Chondrocyte (in vitro differentiated cells): Measurements from ENCODE around the gene TULP3. TPM values are rescaled to one million over a fixed set of nuclear protein-coding genes. Genes with fewer than 3 reads are reported as not detected.

Experiments used
- DNase-seq: peaks from one replicate; pipeline ENCODE4 v3.0.0; 2021; ENCODE audit warnings: mixed read lengths, low spot score
- H3K27ac Mint-ChIP-seq: one replicate; pipeline ENCODE4 v1.8.0; 2021; ENCODE audit warnings: mild to moderate bottlenecking, moderate library complexity, mixed read lengths; ENCODE audit not compliant: unreplicated experiment
- H3K27me3 Mint-ChIP-seq: 2 replicates; pipeline ENCODE4 v1.8.0; 2021; ENCODE audit warnings: low read depth, mixed read lengths
- H3K36me3 Mint-ChIP-seq: 2 replicates; pipeline ENCODE4 v1.8.0; 2021; ENCODE audit warnings: low read depth, mixed read lengths
- H3K4me1 Mint-ChIP-seq: 2 replicates; pipeline ENCODE4 v1.8.0; 2021; ENCODE audit warnings: low read depth, mild to moderate bottlenecking, mixed read lengths
- H3K4me3 Mint-ChIP-seq: one replicate; pipeline ENCODE4 v1.8.0; 2021; ENCODE audit warnings: mild to moderate bottlenecking, moderate library complexity, mixed read lengths; ENCODE audit not compliant: unreplicated experiment
- H3K9me3 Mint-ChIP-seq: 2 replicates; pipeline ENCODE4 v1.8.0; 2021; ENCODE audit warnings: low read depth, mixed read lengths
- total RNA-seq: library from RNA; stranded (reverse); gene quantifications from 3 replicates; pipeline ENCODE4 v1.2.1, GENCODE V29; 2021
- TF ChIP-seq, protein P1 (sequence below): fragments of 200-600 bp; sonication (generic); IDR thresholded peaks from 2 replicates; pipeline ENCODE4 v1.5.0; 2021; ENCODE audit warnings: antibody characterized with exemption, mild to moderate bottlenecking, moderate library complexity

Gene TULP3
- total RNA-seq, 1 donor from 2014 or later, result 30.6 TPM

DNA sequence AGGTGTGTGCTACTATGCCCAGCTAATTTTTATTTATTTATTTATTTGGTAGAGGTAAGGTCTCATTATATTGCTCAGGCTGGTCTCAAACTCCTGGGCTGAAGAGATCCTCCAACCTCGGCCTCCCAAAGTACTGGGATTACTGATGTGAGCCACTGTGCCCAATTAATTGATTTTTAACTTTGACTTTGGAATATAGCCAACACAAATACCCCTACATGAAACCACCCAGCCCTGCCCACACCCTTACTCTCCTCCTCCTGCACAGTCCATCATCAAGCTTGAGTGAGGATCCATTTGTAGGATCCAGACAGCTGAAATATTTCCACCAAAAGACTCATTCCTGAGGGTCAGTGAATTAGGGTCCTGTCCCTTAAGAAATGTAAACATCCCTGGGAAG is 65.2 kb downstream of the TULP3 start:
- TF ChIP-seq, protein P1, sequence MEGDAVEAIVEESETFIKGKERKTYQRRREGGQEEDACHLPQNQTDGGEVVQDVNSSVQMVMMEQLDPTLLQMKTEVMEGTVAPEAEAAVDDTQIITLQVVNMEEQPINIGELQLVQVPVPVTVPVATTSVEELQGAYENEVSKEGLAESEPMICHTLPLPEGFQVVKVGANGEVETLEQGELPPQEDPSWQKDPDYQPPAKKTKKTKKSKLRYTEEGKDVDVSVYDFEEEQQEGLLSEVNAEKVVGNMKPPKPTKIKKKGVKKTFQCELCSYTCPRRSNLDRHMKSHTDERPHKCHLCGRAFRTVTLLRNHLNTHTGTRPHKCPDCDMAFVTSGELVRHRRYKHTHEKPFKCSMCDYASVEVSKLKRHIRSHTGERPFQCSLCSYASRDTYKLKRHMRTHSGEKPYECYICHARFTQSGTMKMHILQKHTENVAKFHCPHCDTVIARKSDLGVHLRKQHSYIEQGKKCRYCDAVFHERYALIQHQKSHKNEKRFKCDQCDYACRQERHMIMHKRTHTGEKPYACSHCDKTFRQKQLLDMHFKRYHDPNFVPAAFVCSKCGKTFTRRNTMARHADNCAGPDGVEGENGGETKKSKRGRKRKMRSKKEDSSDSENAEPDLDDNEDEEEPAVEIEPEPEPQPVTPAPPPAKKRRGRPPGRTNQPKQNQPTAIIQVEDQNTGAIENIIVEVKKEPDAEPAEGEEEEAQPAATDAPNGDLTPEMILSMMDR, result no peak
- no peak for DNase-seq
- Mint-ChIP-seq H3K4me3 (no peak overlapping the region), H3K36me3 (no peaks in the 10 kb centered on the region), H3K4me1 (peaks cover 20% of the 10 kb centered on the region), H3K27ac (no peak overlapping the region), H3K27me3 (no peaks in the 10 kb centered on the region), H3K9me3 (no peaks in the 10 kb centered on the region)

DNA sequence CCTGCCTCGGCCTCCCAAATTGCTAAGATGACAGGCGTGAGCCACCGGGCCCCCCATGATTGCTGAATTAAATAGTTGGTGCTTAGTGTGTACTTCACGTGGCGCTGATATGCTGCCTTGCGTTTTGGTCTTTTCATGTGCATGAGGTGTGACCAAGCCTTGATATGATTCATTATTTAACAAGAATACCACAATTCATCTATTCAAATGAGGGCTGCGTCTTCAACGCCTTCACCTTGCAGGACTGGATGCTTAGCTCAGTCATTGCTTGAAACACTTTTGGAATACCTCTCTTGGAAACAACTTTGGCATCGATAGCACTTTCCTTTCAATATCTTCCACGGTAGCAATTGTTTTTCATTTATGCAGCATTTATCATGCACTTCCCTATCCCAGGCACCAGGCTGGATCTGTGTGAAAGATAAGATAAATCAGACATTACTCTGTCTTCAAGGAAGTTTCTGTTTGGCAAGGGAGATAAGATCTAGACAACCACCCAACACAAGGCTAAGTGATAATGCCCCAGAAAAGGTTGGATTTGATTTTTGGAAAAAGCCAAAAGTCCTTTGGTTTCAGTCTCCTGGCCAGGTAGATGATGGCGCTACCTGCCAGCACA is 67.2 kb downstream of the TULP3 start:
- Mint-ChIP-seq H3K27me3 (no peaks in the 10 kb centered on the region), H3K4me1 (peaks cover 32% of the 10 kb centered on the region), H3K27ac (peak overlapping the region; percentile 95), H3K36me3 (no peaks in the 10 kb centered on the region), H3K9me3 (no peaks in the 10 kb centered on the region), H3K4me3 (peak overlapping the region; percentile 83)
- TF ChIP-seq, protein P1, result no peak
- DNase-seq, result no peak

DNA sequence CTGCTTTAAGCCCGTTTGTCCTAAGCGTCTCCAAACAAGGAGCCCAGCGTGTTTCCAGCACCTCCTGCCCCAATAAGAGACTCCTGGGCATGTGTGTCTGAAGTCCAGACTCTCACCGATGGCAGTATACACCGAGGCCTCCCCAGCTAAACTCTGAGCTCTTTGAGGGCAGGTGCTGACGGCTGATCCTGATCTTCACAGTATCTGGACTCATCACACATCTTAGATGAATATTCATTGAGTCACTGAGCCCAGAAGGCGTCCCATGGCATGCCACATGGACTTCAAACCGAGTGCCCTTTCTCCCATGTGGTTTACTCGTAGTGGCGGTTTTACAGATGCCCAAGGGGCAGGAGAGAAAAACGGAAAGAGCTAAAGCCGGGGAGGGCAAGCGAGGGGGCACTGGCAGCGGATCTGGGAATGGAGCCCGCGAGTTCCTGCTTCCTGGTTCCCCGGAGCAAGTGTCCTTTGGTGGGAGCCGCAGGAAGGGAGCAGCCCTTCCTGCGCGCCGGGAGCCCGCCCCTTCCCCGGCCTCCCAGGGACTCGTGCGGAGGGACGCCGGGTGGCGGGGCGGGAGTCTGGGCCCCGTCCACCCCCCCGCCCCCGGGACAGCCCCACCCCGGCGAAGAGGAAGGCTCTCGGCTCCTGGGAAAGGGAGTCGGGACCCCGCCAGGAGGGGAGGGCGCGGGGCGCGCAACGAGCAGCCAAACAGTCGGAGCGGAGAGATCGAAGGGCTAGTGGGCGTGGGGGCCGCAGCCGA is 67.9 kb downstream of the TULP3 start:
- Mint-ChIP-seq H3K4me3 (peak overlapping the region; percentile 83), H3K36me3 (no peaks in the 10 kb centered on the region), H3K27ac (peak overlapping the region; percentile 95), H3K9me3 (no peaks in the 10 kb centered on the region), H3K4me1 (peaks cover 39% of the 10 kb centered on the region), H3K27me3 (no peaks in the 10 kb centered on the region)
- TF ChIP-seq, protein P1, result no peak
- no peak for DNase-seq

DNA sequence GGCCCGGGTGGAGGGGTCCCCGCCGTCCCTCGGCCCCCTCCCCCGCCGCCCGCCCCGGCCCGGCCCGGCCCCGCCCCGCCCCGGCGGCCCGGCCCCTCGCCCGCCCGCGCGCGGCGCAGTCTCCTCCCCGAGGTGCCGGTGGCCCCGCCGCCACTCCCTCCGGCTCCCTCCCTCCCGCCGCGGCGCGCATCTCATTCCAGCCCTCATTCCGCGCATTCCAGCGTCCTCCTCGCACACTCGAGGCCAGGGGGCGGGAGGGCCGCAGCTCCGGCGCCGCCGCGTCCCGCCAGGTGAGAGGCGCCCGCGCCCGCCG is 68.5 kb downstream of the TULP3 start, which contains the start of gene TEAD4:
TEAD4 (plus strand) TSS at position 206 of the 313 bp plus-strand sequence.
- Mint-ChIP-seq H3K9me3 (no peaks in the 10 kb centered on the region), H3K27me3 (no peaks in the 10 kb centered on the region), H3K4me1 (peaks cover 45% of the 10 kb centered on the region), H3K4me3 (peak within 1 kb of the TSS; percentile 83), H3K27ac (peak within 1 kb of the TSS; percentile 95), H3K36me3 (no peaks in the 10 kb centered on the region)
- peak; percentile 95 for DNase-seq
- TF ChIP-seq, protein P1, result no peak

DNA sequence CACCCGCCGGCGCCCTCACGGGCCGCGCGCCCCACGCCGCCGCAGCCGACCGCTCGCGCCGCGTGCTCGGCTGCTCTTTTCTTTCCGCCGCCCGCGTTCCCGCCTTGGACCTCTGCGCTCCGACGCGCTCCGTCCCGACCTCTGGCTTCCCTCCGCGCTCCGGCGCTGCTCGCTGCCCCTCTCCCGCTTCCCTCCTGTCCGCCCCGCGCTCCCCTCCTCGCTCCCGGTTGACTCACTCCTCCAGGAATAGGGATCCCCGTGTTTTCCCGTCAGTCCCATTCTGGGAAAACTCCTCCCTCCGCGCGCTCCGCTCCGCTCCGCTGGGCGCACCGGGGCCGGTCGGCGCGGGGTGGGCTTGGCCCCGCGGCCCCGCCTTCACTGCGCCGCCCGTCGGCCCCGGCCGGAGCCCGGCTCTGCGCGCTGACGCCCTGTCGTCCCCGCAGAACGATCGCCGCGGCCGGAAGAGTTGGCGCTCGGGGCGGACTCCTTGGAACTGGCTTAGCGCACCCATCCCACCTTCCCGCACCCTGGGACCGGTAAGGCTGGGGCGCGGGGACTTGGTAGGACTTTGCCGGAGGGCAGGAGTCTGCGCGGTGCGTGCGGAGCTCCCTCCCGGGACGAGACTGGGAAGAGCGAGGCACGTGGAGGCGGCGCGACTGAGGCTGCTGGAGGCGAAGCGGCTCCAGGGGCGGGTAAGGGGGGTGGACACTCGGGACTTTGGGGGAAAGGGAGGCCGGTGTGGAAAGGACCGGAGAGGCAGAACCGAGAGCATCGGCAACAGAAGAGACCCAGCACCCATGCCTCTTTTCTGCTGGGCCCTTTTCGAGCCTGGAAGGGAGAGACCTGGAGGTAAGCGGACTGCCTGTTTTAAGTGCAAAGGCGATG is 69.1 kb downstream of the TULP3 start:
- Mint-ChIP-seq H3K4me3 (peak overlapping the region; percentile 83), H3K27ac (peak overlapping the region; percentile 93), H3K9me3 (no peaks in the 10 kb centered on the region), H3K27me3 (no peaks in the 10 kb centered on the region), H3K36me3 (no peaks in the 10 kb centered on the region), H3K4me1 (peaks cover 51% of the 10 kb centered on the region)
- TF ChIP-seq, protein P1, result peak; percentile 49
- DNase-seq, result peak; percentile 93
